ENCODE measurements around the gene RNGTT.
"Not testable (repeated sequence)": the region's sequence is repeated elsewhere in the genome, so short reads cannot be mapped to it uniquely, and the experiment has no call there.

Gene RNGTT

GRCh38 chr6:88840796-88841539, 122.5 kb downstream of the RNGTT start:
- peaks cover 42% of the 10 kb centered on the region for H3K36me3 Mint-ChIP-seq
- H3K27ac Mint-ChIP-seq = no peak overlapping the region
- H3K4me3 Mint-ChIP-seq = no peak overlapping the region
- H3K4me1 Mint-ChIP-seq (ENCODE audit: low read depth) = no peaks in the 10 kb centered on the region
- no peaks in the 10 kb centered on the region for H3K27me3 Mint-ChIP-seq
- peaks cover 4% of the 10 kb centered on the region for H3K9me3 Mint-ChIP-seq (ENCODE audit: low read depth)

- Mint-ChIP-seq H3K27me3 (no peaks in the 10 kb centered on the region), H3K9me3 (ENCODE audit: low read depth) (peaks cover 4% of the 10 kb centered on the region), H3K36me3 (peaks cover 46% of the 10 kb centered on the region), H3K4me1 (ENCODE audit: low read depth) (no peaks in the 10 kb centered on the region), H3K27ac (no peak overlapping the region), H3K4me3 (no peak overlapping the region)
These were observed 123.1 kb downstream of the RNGTT start for GRCh38 chr6:88840289-88840688.

GRCh38 chr6:88839280-88839679, 124.1 kb downstream of the RNGTT start:
- H3K27ac Mint-ChIP-seq = no peak overlapping the region
- no peaks in the 10 kb centered on the region for H3K4me1 Mint-ChIP-seq (ENCODE audit: low read depth)
- H3K4me3 Mint-ChIP-seq = no peak overlapping the region
- H3K36me3 Mint-ChIP-seq = peaks cover 52% of the 10 kb centered on the region
- no peaks in the 10 kb centered on the region for H3K27me3 Mint-ChIP-seq
- peaks cover 6% of the 10 kb centered on the region for H3K9me3 Mint-ChIP-seq (ENCODE audit: low read depth)

- no peak overlapping the region for H3K27ac Mint-ChIP-seq
- H3K4me3 Mint-ChIP-seq = no peak overlapping the region
- H3K27me3 Mint-ChIP-seq = no peaks in the 10 kb centered on the region
- peaks cover 67% of the 10 kb centered on the region for H3K36me3 Mint-ChIP-seq
- H3K4me1 Mint-ChIP-seq (ENCODE audit: low read depth) = peaks cover 2% of the 10 kb centered on the region
- H3K9me3 Mint-ChIP-seq (ENCODE audit: low read depth) = peaks cover 19% of the 10 kb centered on the region
These were observed 128.2 kb downstream of the RNGTT start for GRCh38 chr6:88835210-88835609.

- peaks cover 24% of the 10 kb centered on the region for H3K9me3 Mint-ChIP-seq (ENCODE audit: low read depth)
- H3K4me3 Mint-ChIP-seq = peak overlapping the region; percentile 31
- H3K36me3 Mint-ChIP-seq = peaks cover 73% of the 10 kb centered on the region
- H3K27ac Mint-ChIP-seq; H3K4me1 Mint-ChIP-seq (ENCODE audit: low read depth); H3K27me3 Mint-ChIP-seq: not testable (repeated sequence)
These were observed 130.3 kb downstream of the RNGTT start for GRCh38 chr6:88833071-88833470.

- not testable (repeated sequence) for H3K4me3 Mint-ChIP-seq; H3K27me3 Mint-ChIP-seq; H3K27ac Mint-ChIP-seq; H3K4me1 Mint-ChIP-seq (ENCODE audit: low read depth)
- Mint-ChIP-seq H3K9me3 (ENCODE audit: low read depth) (peaks cover 19% of the 10 kb centered on the region), H3K36me3 (peaks cover 44% of the 10 kb centered on the region)
These were observed 135.8 kb downstream of the RNGTT start for GRCh38 chr6:88827599-88827998.

GRCh38 chr6:88825856-88826255, 137.6 kb downstream of the RNGTT start:
- Mint-ChIP-seq H3K27me3 (no peaks in the 10 kb centered on the region), H3K4me1 (ENCODE audit: low read depth) (peaks cover 7% of the 10 kb centered on the region), H3K36me3 (peaks cover 27% of the 10 kb centered on the region), H3K27ac (no peak overlapping the region), H3K9me3 (ENCODE audit: low read depth) (peaks cover 7% of the 10 kb centered on the region), H3K4me3 (no peak overlapping the region)

GRCh38 chr6:88823998-88824397, 139.4 kb downstream of the RNGTT start:
- Mint-ChIP-seq H3K9me3 (ENCODE audit: low read depth) (no peaks in the 10 kb centered on the region), H3K27me3 (no peaks in the 10 kb centered on the region), H3K4me1 (ENCODE audit: low read depth) (peaks cover 21% of the 10 kb centered on the region), H3K4me3 (no peak overlapping the region), H3K27ac (no peak overlapping the region), H3K36me3 (peaks cover 18% of the 10 kb centered on the region)

GRCh38 chr6:88815491-88815890, 147.9 kb downstream of the RNGTT start:
- H3K9me3 Mint-ChIP-seq (ENCODE audit: low read depth) = no peaks in the 10 kb centered on the region
- H3K4me3 Mint-ChIP-seq = no peak overlapping the region
- no peaks in the 10 kb centered on the region for H3K27me3 Mint-ChIP-seq
- H3K27ac Mint-ChIP-seq = no peak overlapping the region
- H3K36me3 Mint-ChIP-seq = peaks cover 25% of the 10 kb centered on the region
- H3K4me1 Mint-ChIP-seq (ENCODE audit: low read depth) = peaks cover 12% of the 10 kb centered on the region

- peaks cover 22% of the 10 kb centered on the region for H3K36me3 Mint-ChIP-seq
- H3K27ac Mint-ChIP-seq = no peak overlapping the region
- H3K4me3 Mint-ChIP-seq = no peak overlapping the region
- H3K27me3 Mint-ChIP-seq = no peaks in the 10 kb centered on the region
- peaks cover 8% of the 10 kb centered on the region for H3K4me1 Mint-ChIP-seq (ENCODE audit: low read depth)
- H3K9me3 Mint-ChIP-seq (ENCODE audit: low read depth) = no peaks in the 10 kb centered on the region
These were observed 148.5 kb downstream of the RNGTT start for GRCh38 chr6:88814909-88815308.

- Mint-ChIP-seq H3K9me3 (ENCODE audit: low read depth) (peaks cover 3% of the 10 kb centered on the region), H3K36me3 (peaks cover 24% of the 10 kb centered on the region), H3K27me3 (no peaks in the 10 kb centered on the region), H3K27ac (no peak overlapping the region), H3K4me3 (no peak overlapping the region), H3K4me1 (ENCODE audit: low read depth) (no peaks in the 10 kb centered on the region)
These were observed 150.4 kb downstream of the RNGTT start for GRCh38 chr6:88813045-88813444.

GRCh38 chr6:88810701-88811100, 152.7 kb downstream of the RNGTT start:
- peaks cover 33% of the 10 kb centered on the region for H3K36me3 Mint-ChIP-seq
- H3K9me3 Mint-ChIP-seq (ENCODE audit: low read depth) = peaks cover 10% of the 10 kb centered on the region
- H3K4me1 Mint-ChIP-seq (ENCODE audit: low read depth) = peaks cover 5% of the 10 kb centered on the region
- H3K27me3 Mint-ChIP-seq = no peaks in the 10 kb centered on the region
- no peak overlapping the region for H3K27ac Mint-ChIP-seq
- H3K4me3 Mint-ChIP-seq = no peak overlapping the region

- Mint-ChIP-seq H3K36me3 (peaks cover 39% of the 10 kb centered on the region), H3K4me1 (ENCODE audit: low read depth) (peaks cover 7% of the 10 kb centered on the region), H3K27ac (no peak overlapping the region), H3K4me3 (no peak overlapping the region), H3K9me3 (ENCODE audit: low read depth) (peaks cover 10% of the 10 kb centered on the region), H3K27me3 (no peaks in the 10 kb centered on the region)
These were observed 153.3 kb downstream of the RNGTT start for GRCh38 chr6:88810089-88810488.

- Mint-ChIP-seq H3K4me3 (no peak overlapping the region), H3K4me1 (ENCODE audit: low read depth) (peaks cover 12% of the 10 kb centered on the region), H3K27me3 (no peaks in the 10 kb centered on the region), H3K36me3 (peaks cover 38% of the 10 kb centered on the region), H3K27ac (no peak overlapping the region), H3K9me3 (ENCODE audit: low read depth) (peaks cover 10% of the 10 kb centered on the region)
These were observed 155.0 kb downstream of the RNGTT start for GRCh38 chr6:88808381-88808780.

- Mint-ChIP-seq H3K36me3 (peaks cover 38% of the 10 kb centered on the region), H3K27ac (no peak overlapping the region), H3K4me1 (ENCODE audit: low read depth) (peaks cover 13% of the 10 kb centered on the region), H3K9me3 (ENCODE audit: low read depth) (peaks cover 10% of the 10 kb centered on the region), H3K27me3 (no peaks in the 10 kb centered on the region), H3K4me3 (no peak overlapping the region)
These were observed 155.8 kb downstream of the RNGTT start for GRCh38 chr6:88807622-88808021.

GRCh38 chr6:88806728-88807127, 156.7 kb downstream of the RNGTT start:
- Mint-ChIP-seq H3K4me1 (ENCODE audit: low read depth) (peaks cover 15% of the 10 kb centered on the region), H3K4me3 (no peak overlapping the region), H3K27ac (no peak overlapping the region)

More at GRCh38 chr6:88806728-88807127, 156.7 kb downstream of the RNGTT start:
- Mint-ChIP-seq H3K36me3 (peaks cover 38% of the 10 kb centered on the region), H3K27me3 (no peaks in the 10 kb centered on the region), H3K9me3 (ENCODE audit: low read depth) (peaks cover 10% of the 10 kb centered on the region)

Data from activated naive CD8-positive, alpha-beta T cell (primary cell).